Activated effector memory CD4-positive, alpha-beta T cell treated with Interleukin-2 at 50 U/mL for 16 hours (primary cell): ENCODE measurements around the gene NAALAD2.
"Not testable (repeated sequence)": the region's sequence is repeated elsewhere in the genome, so short reads cannot be mapped to it uniquely, and the experiment has no call there.

Experiments used
- DNase-seq: peaks from one replicate; pipeline ENCODE4 v3.0.0-alpha.2; 2020

NAALAD2 gene

GRCh38 chr11:90134478-90135003 lies at the start of gene NAALAD2:
Gene NAALAD2 (plus strand): TSS chr11:90134663. CDS start chr11:90134759, 96 bp downstream.
- no peak for DNase-seq

DNA sequence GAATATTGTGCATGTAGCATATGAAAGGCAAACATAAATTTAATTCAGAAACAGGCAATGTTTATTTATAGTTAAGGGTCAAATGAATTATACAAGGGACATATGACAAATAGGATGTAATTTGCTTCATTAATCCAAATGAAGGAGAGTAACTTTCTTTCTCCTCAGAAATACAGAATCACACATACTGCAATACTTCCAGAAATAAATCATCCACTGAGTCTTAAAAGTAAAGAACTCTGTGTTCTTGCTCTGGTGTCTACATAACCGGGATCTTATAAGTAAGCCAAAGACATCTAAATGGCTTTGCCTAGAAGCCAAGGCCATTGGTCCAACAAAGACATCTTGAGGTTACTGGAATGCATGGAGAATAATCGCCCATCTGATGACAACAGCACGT lies 48.8 kb upstream of the NAALAD2 start, which contains the start of gene UBTFL1:
UBTFL1 (plus strand) TSS at position 301 of the 400 bp plus-strand sequence; CDS start at position 301, 0 bp downstream.
- not testable (repeated sequence) for DNase-seq

DNA sequence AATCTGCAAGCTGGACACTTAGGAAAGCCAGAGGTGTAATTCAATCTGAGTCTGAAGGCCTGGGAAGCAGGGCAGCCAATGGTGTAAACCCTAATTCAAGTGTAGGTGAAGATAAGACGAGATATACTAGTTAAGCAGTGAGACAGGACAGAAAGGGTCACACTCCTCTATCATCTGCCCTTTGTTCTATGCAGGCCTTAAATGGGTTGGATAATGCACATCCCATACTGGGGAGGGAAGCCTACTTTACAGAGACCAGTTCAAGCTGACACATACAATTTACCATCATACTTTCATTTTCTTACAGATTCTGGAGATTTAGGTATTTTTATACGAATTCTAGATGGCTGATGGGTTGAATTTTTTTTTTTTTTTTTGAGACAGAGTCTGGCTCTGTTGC lies 45.7 kb upstream of the NAALAD2 start:
- DNase-seq: not testable (repeated sequence)

DNA sequence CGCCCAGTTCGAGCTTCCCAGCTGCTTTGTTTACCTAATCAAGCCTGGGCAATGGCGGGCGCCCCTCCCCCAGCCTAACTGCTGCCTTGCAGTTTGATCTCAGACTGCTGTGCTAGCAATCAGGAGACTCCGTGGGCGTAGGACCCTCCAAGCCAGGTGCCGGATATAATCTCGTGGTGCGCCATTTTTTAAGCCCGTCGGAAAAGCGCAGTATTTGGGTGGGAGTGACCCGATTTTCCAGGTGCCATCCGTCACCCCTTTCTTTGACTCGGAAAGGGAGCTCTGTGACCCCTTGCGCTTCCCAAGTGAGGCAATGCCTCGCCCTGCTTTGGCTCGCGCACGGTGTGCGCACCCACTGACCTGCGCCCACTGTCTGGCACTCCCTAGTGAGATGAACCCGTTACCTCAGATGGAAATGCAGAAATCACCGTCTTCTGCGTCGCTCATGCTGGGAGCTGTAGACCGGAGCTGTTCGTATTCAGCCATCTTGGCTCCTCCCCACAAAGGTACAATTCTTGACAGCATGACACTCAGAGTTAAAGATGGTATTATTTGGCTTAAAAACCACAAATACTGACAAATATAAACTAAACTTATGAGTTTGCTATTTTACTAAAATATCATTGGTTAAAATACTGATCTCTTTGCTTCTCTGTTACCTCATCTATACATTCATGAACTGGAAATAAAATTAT lies 39.1 kb upstream of the NAALAD2 start:
- DNase-seq: not testable (repeated sequence)

GRCh38 chr11:90098261-90098660 lies 36.2 kb upstream of the NAALAD2 start:
- not testable (repeated sequence) for DNase-seq

DNA sequence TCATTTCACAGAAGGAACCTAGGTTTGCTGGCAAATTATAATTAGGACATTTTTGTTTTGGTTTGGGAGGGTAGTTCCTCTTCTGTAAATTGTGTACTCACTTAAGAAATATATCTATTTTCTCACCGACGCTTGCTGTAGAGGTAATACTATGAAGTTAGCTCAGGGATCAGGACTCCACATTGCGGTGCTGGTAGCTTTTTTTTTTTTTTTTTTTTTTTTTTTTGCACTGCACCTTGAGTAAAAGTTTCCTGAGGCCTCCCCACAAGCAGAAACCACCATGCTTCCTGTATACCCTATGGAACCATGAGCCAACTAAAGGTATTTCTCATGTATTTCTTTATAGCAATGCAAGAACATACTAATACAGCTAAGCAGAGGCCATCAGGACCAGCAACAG lies 34.0 kb upstream of the NAALAD2 start:
- no peak for DNase-seq

DNA sequence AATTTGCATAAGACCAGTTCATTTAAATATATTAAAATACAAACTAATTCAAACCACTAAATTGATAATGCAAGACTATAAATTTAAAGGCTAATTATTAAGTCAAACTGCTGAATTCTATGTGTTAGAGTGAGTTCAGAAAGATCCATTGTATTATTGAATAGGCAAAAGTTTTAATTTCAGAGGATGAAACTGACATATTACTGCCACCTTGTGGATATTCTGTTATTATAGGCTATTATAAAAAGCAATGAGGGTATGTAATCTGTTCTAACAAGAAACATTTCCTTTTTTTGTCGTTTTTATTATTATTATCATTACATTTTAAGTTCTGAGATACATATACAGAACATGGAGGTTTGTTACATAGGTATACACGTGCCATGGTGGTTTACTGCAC lies 20.9 kb upstream of the NAALAD2 start:
- DNase-seq: no peak

- DNase-seq: no peak
Observed at GRCh38 chr11:90120191-90120590, 14.3 kb upstream of the NAALAD2 start.

GRCh38 chr11:90124371-90124770 lies 10.1 kb upstream of the NAALAD2 start:
- no peak for DNase-seq

DNA sequence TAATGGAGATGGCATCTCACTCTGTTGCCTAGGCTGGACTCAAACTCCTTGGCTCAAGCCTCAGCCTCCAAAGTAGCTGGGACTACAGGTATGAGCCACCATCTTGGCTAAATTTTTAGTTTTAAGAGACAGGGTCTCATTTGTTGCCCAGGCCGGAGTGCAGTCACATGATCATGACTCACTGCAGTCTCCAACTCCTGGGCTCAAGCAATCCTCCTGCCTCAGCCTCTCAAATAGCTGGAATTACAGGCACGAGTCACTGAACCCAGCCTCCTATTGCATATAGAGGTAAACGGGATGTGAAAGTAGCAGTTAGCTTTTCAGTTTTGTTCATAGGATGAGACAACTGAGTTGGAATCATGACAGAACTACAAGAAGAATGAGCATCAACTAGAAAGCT lies 9.5 kb upstream of the NAALAD2 start:
- no peak for DNase-seq

GRCh38 chr11:90133560-90134477 lies 644 bp upstream of the NAALAD2 start:
- DNase-seq: no peak

DNA sequence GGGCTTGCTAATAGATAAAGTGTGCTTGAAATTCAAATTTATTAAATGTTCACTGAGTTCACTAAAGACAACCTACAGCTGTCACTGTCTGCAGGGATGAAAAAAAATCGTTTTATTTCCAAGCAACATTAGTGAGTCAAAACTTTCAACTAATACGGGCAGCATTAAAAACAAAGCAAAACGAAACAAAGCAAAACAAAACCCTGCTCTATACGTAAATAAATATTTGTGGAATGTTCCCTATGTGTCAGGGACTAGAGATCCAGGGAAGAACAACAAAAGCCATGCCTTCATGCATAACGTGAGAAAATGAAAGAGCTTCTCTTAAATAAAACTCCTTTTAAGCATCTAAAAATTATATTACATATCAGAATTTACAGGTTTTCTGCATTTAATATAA lies 553 bp downstream of the NAALAD2 start:
- no peak for DNase-seq

GRCh38 chr11:90148900-90149299 lies 14.4 kb downstream of the NAALAD2 start:
- DNase-seq: no peak

- DNase-seq: not testable (repeated sequence)
Observed at GRCh38 chr11:90166982-90167573, 32.6 kb downstream of the NAALAD2 start.

DNA sequence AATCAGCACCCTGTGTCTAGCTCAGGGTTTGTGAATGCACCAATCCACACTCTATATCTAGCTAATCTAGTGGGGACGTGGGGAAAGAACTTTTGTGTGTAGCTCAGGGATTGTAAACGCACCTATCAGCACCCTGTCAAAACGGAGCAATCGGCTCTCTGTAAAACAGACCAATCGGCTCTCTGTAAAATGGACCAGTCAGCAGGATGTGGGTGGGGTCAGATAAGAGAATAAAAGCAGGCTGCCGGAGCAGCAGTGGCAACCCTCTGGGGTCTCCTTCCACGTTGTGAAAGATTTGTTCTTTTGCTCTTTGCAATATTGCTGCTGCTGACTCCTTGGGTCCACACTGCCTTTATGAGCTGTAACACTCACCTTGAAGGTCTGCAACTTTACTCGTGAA lies 33.2 kb downstream of the NAALAD2 start:
- not testable (repeated sequence) for DNase-seq

GRCh38 chr11:90168571-90168970 lies 34.1 kb downstream of the NAALAD2 start:
- no peak for DNase-seq

DNA sequence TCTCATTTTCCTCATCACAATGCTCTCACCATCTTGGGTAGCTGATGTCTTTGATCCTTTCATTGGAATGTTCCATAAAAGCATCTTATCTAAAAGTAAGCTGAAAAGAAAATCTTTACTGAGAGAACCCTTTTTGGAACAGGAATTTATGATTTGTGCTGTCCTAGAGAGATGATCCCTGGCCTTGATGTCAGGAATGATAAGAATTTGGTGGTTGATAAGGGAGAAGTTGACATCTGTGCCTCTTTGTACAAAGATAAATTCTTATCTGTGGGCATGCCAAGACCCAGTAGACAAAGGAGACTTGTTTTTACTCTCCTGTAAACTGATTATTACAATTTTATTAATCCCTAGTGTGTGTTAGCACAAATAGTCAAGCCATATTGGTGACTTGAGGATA lies 36.9 kb downstream of the NAALAD2 start:
- DNase-seq: no peak

DNA sequence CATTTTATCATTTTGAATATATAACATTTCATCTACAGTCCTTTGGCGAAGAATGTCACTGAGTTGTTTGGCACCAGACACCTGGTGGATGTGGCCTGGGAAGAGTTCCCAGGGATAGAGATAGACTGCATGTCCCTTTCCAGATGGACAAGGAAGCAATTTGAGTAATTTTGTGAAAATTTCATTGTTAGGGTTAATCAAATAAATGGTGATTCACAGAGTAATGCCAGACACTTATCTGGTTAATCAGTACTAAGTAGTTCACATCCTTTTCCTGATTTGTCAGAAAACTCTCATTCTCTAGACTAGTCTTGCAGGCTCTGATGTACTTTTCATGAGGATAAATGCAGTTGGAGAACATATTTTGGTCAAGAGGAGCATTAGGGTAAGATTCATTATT lies 41.6 kb downstream of the NAALAD2 start:
- DNase-seq: no peak

DNA sequence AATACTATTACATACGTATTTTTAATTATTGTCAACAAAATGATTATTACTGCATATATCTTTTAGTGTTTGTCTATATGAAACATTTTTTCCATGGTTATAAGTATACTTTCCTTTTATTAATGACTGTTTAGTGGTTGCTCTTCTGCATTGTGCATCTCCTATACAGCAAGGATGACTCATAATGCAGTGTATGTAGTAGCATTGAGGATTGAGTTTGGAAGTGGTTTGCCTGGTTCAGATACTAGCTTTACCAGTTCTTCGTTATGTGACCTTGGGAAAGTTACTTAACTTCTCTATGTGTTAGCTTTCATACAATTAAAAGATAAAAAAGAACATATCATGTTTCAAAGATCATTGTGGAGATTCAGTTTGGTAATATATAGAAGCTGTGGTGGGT lies 44.3 kb downstream of the NAALAD2 start:
- DNase-seq: no peak

DNA sequence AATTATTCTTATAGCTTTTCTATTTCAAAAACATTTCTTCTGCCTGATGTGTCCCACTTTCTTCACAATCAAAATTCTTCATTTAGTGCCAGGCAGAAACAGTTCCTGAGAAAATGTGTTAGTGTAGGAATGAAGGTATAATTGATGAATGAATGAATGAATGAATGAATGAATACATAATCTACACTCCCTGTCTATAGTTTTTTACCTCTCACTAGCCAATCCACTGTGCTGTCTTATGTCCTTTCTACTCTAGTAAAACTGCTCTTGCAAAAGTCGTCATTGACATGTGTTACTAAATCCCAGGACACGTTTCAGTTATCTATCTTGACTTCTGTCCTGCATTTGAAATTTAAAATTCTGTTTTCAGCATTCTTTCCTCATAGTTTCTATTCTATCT lies 45.5 kb downstream of the NAALAD2 start:
- DNase-seq: no peak

DNA sequence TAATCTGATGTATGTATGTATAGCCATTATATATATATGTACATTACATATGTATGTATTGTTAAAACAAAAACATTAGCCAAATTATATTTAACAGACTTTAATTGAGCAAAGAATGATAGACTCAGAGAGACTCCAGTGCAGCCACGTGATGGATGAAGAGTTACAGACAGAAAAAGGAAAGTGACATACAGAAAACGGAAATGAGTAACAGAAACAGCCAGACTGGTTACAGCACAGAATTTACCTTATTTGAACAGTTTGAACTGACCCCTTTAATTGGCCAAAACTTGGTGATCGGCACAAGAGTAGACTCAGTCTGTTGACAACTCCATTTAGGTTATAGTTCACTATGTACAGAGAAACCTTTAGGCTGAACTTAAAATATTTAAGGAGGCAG lies 53.4 kb downstream of the NAALAD2 start:
- no peak for DNase-seq

DNA sequence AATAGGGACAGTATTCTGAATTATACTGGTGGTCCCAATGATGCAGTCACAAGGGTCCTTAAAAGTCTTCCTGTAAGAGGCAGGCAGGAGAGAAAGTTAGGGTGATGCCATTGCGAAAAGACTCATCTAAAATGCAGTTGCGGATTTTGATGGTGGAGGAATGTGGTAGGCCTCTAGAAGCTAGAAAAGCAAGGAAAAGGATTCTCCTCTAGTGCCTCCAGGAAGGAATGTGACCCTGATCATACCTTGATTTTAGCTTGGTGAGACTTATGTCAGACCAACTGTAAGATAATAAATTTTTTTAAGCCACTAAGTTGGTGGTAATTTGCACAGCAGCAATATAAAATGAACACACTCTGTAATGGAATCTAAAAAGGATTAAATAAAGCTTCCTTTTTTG lies 54.5 kb downstream of the NAALAD2 start:
- DNase-seq: no peak

GRCh38 chr11:90192869-90193582 lies 58.6 kb downstream of the NAALAD2 start:
- no peak for DNase-seq
